Prostate gland (tissue), 2 donors: ENCODE data around the gene ATL1.

Experiments
- POLR2A ChIP-seq: fragments of 450-650 bp; IDR thresholded peaks from one replicate; pipeline ENCODE4 v1.6.1; 2016; ENCODE audit warnings: antibody characterized with exemption, mild to moderate bottlenecking
- POLR2AphosphoS5 ChIP-seq: sonication (generic); formaldehyde crosslinking; IDR thresholded peaks from one replicate; pipeline ENCODE4 v1.6.1; 2017; ENCODE audit warnings: antibody characterized with exemption
- TF ChIP-seq, protein P1 (sequence below), 4 experiments: fragments of 200-600 bp in 2 of 4; fragments of 450-650 bp in 2 of 4; sonication (generic) in 2 of 4; IDR thresholded peaks; 1 replicate in 3 of 4; 2 replicates in 1 of 4; pipeline ENCODE4 v1.5.1; 2016 to 2019; ENCODE audit warnings: antibody characterized with exemption in 4 of 4, mild to moderate bottlenecking in 2 of 4, moderate library complexity in 2 of 4

DNA sequence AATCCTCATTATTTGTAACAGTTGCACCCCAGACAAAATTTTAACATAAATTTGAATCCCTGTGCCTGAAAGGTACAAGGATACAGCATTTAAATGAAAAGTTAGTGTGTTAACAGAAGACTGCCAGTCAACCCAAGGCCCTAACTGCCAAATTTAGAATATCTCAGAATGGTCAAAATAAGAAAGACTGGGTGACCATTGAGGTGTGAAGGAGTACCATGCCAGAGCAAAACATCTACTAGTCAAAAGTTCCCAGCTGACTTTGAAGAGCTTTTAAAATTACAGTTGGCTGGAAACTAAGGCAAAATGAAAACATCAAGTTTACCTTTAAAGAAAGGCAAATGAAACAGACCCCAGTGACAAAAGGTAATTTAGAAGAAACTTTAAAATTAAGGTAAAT is 89.7 kb downstream of the ATL1 start:
- TF ChIP-seq, protein P1, sequence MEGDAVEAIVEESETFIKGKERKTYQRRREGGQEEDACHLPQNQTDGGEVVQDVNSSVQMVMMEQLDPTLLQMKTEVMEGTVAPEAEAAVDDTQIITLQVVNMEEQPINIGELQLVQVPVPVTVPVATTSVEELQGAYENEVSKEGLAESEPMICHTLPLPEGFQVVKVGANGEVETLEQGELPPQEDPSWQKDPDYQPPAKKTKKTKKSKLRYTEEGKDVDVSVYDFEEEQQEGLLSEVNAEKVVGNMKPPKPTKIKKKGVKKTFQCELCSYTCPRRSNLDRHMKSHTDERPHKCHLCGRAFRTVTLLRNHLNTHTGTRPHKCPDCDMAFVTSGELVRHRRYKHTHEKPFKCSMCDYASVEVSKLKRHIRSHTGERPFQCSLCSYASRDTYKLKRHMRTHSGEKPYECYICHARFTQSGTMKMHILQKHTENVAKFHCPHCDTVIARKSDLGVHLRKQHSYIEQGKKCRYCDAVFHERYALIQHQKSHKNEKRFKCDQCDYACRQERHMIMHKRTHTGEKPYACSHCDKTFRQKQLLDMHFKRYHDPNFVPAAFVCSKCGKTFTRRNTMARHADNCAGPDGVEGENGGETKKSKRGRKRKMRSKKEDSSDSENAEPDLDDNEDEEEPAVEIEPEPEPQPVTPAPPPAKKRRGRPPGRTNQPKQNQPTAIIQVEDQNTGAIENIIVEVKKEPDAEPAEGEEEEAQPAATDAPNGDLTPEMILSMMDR (IDR thresholded peaks at IDR 0.05), result no peak
- TF ChIP-seq POLR2A (no peak), POLR2AphosphoS5 (no peak)
